ENCODE results near the gene GGA3.
"Not testable (repeated sequence)": the region's sequence is repeated elsewhere in the genome, so short reads cannot be mapped to it uniquely, and the experiment has no call there.

The GGA3 gene

GRCh38 chr17:75208161-75208560 lies 53.2 kb downstream of the GGA3 start:
- no peak for DNase-seq

- DNase-seq = no peak
These were observed 53.6 kb downstream of the GGA3 start for GRCh38 chr17:75207760-75208159.

DNA sequence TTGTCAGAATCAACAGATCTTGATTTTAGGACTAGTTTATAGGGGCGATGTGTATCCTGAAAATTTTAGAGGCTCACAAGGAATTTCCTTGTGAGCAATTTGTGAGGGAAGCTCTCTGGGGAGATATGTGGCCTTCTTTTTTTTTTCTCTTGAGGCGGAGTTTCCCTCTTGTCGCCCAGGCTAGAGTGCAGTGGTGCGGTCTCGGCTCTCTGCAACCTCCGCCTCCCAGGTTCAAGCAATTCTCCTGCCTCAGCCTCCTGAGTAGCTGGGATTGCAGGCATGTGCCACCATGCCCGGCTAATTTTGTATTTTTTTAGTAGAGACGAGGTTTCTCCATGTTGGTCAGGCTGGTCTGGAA lies 54.4 kb downstream of the GGA3 start:
- DNase-seq = not testable (repeated sequence)

- no peak for DNase-seq
These were observed 55.6 kb downstream of the GGA3 start for GRCh38 chr17:75205793-75206163.

- DNase-seq = peak; percentile 89 to 90
These were observed 56.2 kb downstream of the GGA3 start, which contains the start of gene NUP85 for GRCh38 chr17:75205037-75205792. NUP85 (plus strand) TSS chr17:75205679; CDS start chr17:75205762, 83 bp downstream.

DNA sequence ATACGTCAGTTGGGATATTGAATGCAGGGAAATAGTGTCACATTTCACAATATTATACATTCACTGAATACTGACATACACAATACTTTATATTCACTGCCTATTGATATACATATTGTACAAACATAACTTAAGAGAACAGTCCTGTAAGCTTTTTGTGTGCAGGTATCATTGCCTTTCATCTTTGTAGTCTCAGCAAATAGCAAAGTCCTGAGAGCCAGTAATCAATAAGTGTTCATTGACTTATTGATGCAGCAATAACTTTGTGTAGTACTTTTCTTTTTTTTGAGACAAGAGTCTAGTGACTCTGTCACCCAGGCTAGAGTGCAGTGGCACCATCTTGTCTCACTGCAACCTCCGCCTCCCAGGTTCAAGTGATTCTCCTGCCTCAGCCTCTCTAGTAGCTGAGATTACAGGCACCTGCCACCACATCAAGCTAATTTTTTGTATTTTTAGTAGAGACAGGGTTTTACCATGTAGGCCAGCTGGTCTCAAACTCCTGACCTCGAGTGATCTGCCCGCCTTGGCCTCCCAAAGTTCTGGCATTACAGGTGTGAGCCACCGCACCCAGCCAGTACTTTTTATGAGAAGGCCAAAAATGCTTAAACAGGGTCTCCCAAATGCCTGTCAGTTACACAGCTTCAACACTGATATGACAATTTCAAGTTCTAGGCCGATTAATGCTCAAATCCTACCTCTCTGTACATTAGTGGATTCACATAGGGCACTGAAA lies 61.4 kb downstream of the GGA3 start:
- no peak for DNase-seq

DNA sequence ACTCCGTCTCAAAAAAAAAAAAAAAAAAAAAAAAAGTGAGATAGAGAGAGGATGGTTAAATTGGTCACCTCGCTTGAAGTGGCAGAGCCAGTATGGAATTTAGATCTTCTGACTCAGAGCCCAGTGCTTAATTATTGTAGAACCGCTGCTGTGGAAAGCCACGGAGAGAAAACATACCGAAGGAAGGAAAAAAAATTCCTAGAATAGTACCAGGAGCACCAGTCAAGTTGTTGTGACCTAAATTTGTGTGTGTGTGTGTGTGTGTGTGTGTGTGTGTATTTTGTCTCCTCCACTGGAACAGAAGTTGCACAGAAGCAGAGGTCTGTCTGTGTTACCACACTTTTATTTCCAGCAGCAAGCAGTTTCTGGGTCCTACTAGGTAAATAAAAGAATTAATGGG lies 66.5 kb downstream of the GGA3 start:
- DNase-seq = no peak

DNA sequence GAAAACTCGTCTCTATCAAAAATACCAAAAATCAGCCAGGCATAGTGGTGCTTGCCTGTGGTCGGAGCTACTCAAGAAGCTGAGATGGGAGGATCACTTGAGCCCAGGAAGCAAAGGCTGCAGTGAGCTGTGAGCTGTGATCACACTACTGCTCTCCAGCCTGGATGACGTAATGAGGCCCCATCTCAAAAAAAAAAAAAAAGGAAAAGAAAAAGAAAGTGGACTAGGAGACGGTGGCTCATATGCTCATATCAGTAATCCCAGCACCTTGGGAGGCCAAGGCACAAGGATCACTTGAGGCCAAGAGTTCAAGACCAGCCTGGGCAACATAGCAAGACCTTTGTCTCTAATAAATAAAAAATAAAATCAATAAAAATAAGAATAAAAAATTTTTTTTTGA lies 69.8 kb downstream of the GGA3 start:
- DNase-seq = no peak

DNA sequence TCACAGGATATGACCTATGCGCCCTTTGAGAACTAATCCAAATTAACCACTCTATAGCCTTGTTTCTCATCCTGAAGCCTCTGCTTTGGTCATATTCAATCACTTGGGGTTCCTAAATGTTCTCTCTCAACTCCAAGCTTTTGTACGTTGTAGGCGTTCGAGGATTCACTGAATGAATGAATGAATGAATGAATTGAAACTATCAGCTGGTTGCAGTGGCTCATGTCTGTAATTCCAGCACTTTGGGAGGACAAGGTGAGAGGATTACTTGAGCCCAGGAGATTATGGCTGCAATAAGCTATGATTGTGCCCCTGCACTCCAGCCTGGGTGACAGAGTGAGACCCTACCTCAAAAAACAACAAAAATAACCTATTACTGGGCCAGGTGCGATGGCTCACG lies 72.8 kb downstream of the GGA3 start:
- no peak for DNase-seq

Measured in bone marrow (tissue), 2 donors.